PC-3 (cell line): ENCODE results near the gene SSTR5. TPM values are rescaled to one million over a fixed set of nuclear protein-coding genes. Genes with fewer than 3 reads are reported as not detected.

Experiments
- ATAC-seq: fragments of 200-7000 bp; cut with Tn5 transposase; 2 replicates; pipeline ENCODE4 v1.9.1; 2020; ENCODE audit warnings: mild to moderate bottlenecking, moderate library complexity
- BruUV-seq: library from RNA; stranded (reverse); fragments of 400-500 nt; replicated peaks from 2 replicates; lab custom pipeline; 2021; lab: Mats Ljungman, UMichigan
- CTCF ChIA-PET: fragments of 300-600 bp; sonication (Branson Sonifier 250); formaldehyde crosslinking; loops from one replicate; lab custom pipeline; 2022; ENCODE audit warnings: antibody characterized with exemption; lab: Charles Lee
- POLR2A ChIA-PET: fragments of 300-600 bp; sonication (Branson Sonifier 250); formaldehyde crosslinking; loops from one replicate; lab custom pipeline; 2022; ENCODE audit warnings: antibody characterized with exemption; ENCODE audit not compliant: unreplicated experiment; lab: Charles Lee
- DNase-seq: peaks from one replicate; pipeline ENCODE4 v3.0.0-alpha.2; 2015
- H2AFZ ChIP-seq: fragments of 300-600 bp; sonication (generic); 2 replicates; pipeline ENCODE4 v1.6.0; 2016; ENCODE audit warnings: antibody characterized with exemption, low read length
- H3F3A ChIP-seq: fragments of 300-600 bp; sonication (generic); one replicate; pipeline ENCODE4 v1.6.0; 2017; ENCODE audit warnings: antibody characterized with exemption, low read length, control low read depth, mild to moderate bottlenecking; ENCODE audit not compliant: unreplicated experiment
- H3K27ac ChIP-seq: fragments of 300-600 bp; sonication (generic); 2 replicates; pipeline ENCODE4 v1.5.1; 2016; ENCODE audit warnings: mild to moderate bottlenecking, low read length
- H3K27me3 ChIP-seq: fragments of 300-600 bp; sonication (generic); 2 replicates; pipeline ENCODE4 v1.6.1; 2016; ENCODE audit warnings: low read length, mixed read lengths
- H3K36me3 ChIP-seq: fragments of 300-600 bp; sonication (generic); 2 replicates; pipeline ENCODE4 v1.6.1; 2016; ENCODE audit warnings: low read depth, mixed run types, low read length, mixed read lengths
- H3K4me1 ChIP-seq: fragments of 300-600 bp; sonication (generic); 2 replicates; pipeline ENCODE4 v1.5.1; 2016; ENCODE audit warnings: low read length; ENCODE audit not compliant: insufficient read depth
- H3K4me2 ChIP-seq: fragments of 300-600 bp; sonication (generic); 2 replicates; pipeline ENCODE4 v1.6.0; 2016; ENCODE audit warnings: low read length
- H3K4me3 ChIP-seq: fragments of 300-600 bp; sonication (generic); 2 replicates; pipeline ENCODE4 v1.5.1; 2016; ENCODE audit warnings: mild to moderate bottlenecking, low read length, mixed read lengths
- H3K79me2 ChIP-seq: fragments of 300-600 bp; sonication (generic); 2 replicates; pipeline ENCODE4 v1.6.1; 2017; ENCODE audit warnings: low read length, mixed read lengths
- H3K9ac ChIP-seq: fragments of 300-600 bp; sonication (generic); 2 replicates; pipeline ENCODE4 v1.6.0; 2016; ENCODE audit warnings: mild to moderate bottlenecking, low read length
- H3K9me2 ChIP-seq: fragments of 300-600 bp; sonication (generic); replicated peaks from 2 replicates; pipeline ENCODE4 v1.6.1; 2016; ENCODE audit warnings: mixed run types, low read length, mixed read lengths
- H3K9me3 ChIP-seq: fragments of 300-600 bp; sonication (generic); 2 replicates; pipeline ENCODE4 v1.6.1; 2016; ENCODE audit warnings: low read length, mixed read lengths
- H4K20me1 ChIP-seq: fragments of 300-600 bp; sonication (generic); 2 replicates; pipeline ENCODE4 v1.6.1; 2016; ENCODE audit warnings: low read length, mixed read lengths
- CTCF ChIP-seq: fragments of 300-600 bp; sonication (generic); conservative IDR thresholded peaks from 2 replicates; pipeline ENCODE4 v1.5.1; 2017; ENCODE audit warnings: antibody characterized with exemption, low read depth, mild to moderate bottlenecking, low read length
- EZH2 ChIP-seq: fragments of 300-600 bp; sonication (generic); IDR thresholded peaks from one replicate; pipeline ENCODE4 v1.6.1; 2017; ENCODE audit warnings: antibody characterized with exemption, mild to moderate bottlenecking, low read length; ENCODE audit not compliant: unreplicated experiment
- EZH2phosphoT487 ChIP-seq: fragments of 300-600 bp; sonication (generic); IDR thresholded peaks from 2 replicates; pipeline ENCODE4 v1.6.1; 2018; ENCODE audit warnings: mild to moderate bottlenecking, antibody characterized with exemption, low read length, borderline replicate concordance
- intact Hi-C: fragments of 100-400 bp; cut with micrococcal nuclease; formaldehyde crosslinking; loops from 2 replicates; pipeline ENCODE4 v1.9.0; 2023
- total RNA-seq: library from RNA; depleted of rRNA; stranded (reverse); fragments of >200 nt; gene quantifications from 2 replicates; pipeline ENCODE4 v1.2.3, GENCODE V29; 2014

SSTR5 gene
- total RNA-seq, 1 experiment from 2014 or later: 0.51 TPM

DNA sequence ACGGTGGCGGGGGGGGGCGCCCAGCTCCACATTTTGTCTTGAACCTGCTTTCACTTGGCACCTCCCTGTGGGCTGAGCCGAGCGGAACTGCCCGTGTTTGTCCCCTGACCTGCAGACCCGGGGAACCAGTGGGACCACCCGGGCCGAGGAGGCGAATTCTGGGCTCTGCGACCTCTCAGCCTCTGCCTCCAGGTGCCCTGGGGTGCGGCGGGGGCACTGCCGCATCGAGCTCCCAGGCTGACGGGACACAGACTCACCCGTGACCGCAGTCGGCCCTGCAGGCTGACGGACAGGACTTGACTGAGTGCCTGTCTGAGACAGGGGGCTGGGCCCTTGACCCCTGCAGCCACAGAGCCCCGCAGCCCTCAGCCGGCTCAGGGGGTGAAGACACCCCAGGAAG is 34.6 kb downstream of the SSTR5 start:
- H3K36me3 ChIP-seq: no peaks in the 10 kb centered on the region
- TF ChIP-seq EZH2 (no peak), EZH2phosphoT487 (no peak), CTCF (no peak)
- H3K4me2 ChIP-seq: no peak overlapping the region
- H3K9me2 ChIP-seq: no peaks in the 10 kb centered on the region
- H3K9ac ChIP-seq: no peak overlapping the region
- no peaks in the 10 kb centered on the region for H3K9me3 ChIP-seq
- no peaks in the 10 kb centered on the region; the same call in 1 of the 2 replicates for H3K4me1 ChIP-seq
- CTCF ChIA-PET: no interaction called here
- DNase-seq: no peak
- no peaks in the 10 kb centered on the region for H3F3A ChIP-seq
- no peaks in the 10 kb centered on the region for H3K79me2 ChIP-seq
- POLR2A ChIA-PET: no interaction called here
- no peaks in the 10 kb centered on the region for H4K20me1 ChIP-seq
- intact Hi-C loops: no loop called here
- H3K27ac ChIP-seq: no peak overlapping the region
- no peak overlapping the region for H3K4me3 ChIP-seq
- H3K27me3 ChIP-seq: peaks cover 37% of the 10 kb centered on the region
- no TSS peak for BruUV-seq
- ATAC-seq: no peak
- H2AFZ ChIP-seq: no peak overlapping the region

GRCh38 chr16:1107731-1108130 is 35.2 kb downstream of the SSTR5 start:
- no peaks in the 10 kb centered on the region for H3K36me3 ChIP-seq
- no peaks in the 10 kb centered on the region for H3K9me3 ChIP-seq
- no peak overlapping the region for H3K4me3 ChIP-seq
- H3F3A ChIP-seq: no peaks in the 10 kb centered on the region
- POLR2A ChIA-PET: no interaction called here
- H3K9me2 ChIP-seq: no peaks in the 10 kb centered on the region
- no peak overlapping the region for H2AFZ ChIP-seq
- no peaks in the 10 kb centered on the region for H3K79me2 ChIP-seq
- TF ChIP-seq CTCF (no peak), EZH2phosphoT487 (no peak), EZH2 (no peak)
- intact Hi-C loops: no loop called here
- no peak for DNase-seq
- peaks cover 37% of the 10 kb centered on the region for H3K27me3 ChIP-seq
- no peak overlapping the region for H3K27ac ChIP-seq
- no peaks in the 10 kb centered on the region; the same call in 1 of the 2 replicates for H3K4me1 ChIP-seq
- no peak for ATAC-seq
- no peak overlapping the region for H3K9ac ChIP-seq
- BruUV-seq: no TSS peak
- no peaks in the 10 kb centered on the region for H4K20me1 ChIP-seq
- H3K4me2 ChIP-seq: no peak overlapping the region
- CTCF ChIA-PET: no interaction called here

DNA sequence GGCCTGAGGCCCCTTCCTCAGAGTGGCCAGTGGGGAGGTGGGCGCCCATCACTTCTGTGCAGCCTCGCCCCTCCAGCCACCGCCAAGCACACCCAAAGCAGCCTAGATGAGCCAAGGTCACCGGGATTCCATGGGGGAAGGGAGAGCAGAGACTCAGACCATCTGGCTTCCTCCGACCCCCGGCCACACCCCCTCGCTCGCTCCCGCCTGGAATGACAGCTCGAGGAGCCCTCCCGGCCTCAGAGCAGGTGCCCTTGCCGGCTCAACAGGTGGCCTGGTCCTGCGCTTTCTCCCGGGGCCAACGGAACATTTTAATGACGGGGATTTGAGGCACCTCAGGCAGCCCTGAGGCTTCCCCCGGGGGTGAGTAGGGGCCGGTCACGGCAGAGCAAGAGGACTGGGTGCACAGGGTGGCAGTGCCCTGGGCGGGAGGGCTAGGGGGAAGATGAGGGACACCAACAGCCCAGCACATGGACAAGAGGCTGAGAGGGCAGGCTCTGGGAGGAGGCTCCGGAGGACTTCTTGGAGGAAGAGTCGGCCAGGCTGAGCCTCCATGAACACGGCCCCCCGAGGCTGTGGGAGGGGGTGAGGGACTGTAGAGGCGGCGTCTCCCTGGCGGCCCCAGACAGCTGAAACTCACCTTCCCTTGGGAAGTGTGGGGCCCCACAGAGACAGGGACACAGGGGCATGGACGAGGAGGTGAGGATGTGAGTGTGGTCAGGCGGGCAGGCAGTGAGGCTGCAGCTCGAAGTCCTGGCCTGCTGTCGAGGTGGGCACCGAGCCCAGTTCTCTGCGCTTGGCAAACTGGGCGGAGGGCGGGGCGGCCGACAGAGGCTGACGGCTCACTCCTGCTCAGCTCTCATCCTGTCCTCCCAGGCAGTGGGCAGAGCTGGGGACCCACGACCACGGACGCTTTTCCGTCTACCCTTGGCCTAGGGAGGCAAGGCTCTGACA is 36.0 kb downstream of the SSTR5 start:
- POLR2A ChIA-PET: no interaction called here
- Histone ChIP-seq H3K79me2 (no peaks in the 10 kb centered on the region), H3K4me1 (no peaks in the 10 kb centered on the region), H3K4me2 (no peak overlapping the region), H3K4me3 (no peak overlapping the region), H3K27ac (no peak overlapping the region), H3K9me2 (no peaks in the 10 kb centered on the region), H3K9me3 (no peaks in the 10 kb centered on the region), H3F3A (no peaks in the 10 kb centered on the region), H3K27me3 (peaks cover 37% of the 10 kb centered on the region), H4K20me1 (no peaks in the 10 kb centered on the region), H3K36me3 (no peaks in the 10 kb centered on the region), H3K9ac (no peak overlapping the region), H2AFZ (no peak overlapping the region)
- BruUV-seq: no TSS peak
- DNase-seq (peak; percentile 49), ATAC-seq (peak; percentile 49)
- no peak for TF ChIP-seq CTCF
- CTCF ChIA-PET: no interaction called here
- intact Hi-C loops: no loop called here
